GM19463 (cell line): ENCODE data around the gene SMARCD3.

Experiments used
- ATAC-seq: cut with Tn5 transposase; IDR thresholded peaks from one replicate; pipeline ENCODE4 v1.9.1; 2021; ENCODE audit warnings: mild to moderate bottlenecking, moderate library complexity; ENCODE audit not compliant: unreplicated experiment

SMARCD3 gene

DNA sequence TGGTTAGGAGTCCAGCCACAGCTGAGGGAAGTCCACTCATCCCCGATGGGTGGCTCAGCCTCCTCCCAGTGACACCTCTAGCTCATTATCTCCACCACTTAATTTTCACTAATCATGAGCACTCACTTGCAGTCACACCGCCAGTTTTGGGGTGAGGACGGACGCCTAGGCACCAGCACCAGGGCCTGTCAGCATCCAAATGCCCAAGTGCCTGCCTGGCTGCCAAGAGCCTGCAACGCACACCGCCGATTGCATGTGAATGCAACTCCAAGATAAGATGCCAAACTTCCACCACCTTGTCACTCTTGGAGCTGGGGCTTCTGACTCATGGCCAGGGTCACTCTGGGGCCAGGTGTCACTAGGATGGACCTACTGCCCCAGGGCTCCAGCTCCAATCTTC, 24.4 kb upstream of the SMARCD3 start:
- ATAC-seq: no peak

DNA sequence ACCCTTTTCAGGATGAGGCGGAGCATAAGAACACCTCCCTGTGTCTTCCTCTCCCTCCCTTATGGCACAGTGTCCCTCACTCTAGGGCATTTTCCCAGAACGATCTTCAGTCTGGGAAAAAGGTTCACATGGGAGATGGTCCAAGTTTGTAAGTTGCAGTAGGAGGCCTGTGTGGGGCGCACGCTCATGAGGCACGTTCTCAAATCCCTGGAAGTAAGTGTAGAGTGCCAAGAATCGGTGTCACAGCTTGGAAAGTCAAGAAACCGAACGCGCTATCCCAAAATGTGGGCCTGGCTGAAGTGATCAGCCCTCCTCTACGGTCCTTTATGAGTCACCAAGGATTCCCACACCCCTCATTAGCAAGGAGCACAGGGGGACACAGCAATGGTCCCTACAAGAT, 23.9 kb upstream of the SMARCD3 start:
- ATAC-seq: no peak

DNA sequence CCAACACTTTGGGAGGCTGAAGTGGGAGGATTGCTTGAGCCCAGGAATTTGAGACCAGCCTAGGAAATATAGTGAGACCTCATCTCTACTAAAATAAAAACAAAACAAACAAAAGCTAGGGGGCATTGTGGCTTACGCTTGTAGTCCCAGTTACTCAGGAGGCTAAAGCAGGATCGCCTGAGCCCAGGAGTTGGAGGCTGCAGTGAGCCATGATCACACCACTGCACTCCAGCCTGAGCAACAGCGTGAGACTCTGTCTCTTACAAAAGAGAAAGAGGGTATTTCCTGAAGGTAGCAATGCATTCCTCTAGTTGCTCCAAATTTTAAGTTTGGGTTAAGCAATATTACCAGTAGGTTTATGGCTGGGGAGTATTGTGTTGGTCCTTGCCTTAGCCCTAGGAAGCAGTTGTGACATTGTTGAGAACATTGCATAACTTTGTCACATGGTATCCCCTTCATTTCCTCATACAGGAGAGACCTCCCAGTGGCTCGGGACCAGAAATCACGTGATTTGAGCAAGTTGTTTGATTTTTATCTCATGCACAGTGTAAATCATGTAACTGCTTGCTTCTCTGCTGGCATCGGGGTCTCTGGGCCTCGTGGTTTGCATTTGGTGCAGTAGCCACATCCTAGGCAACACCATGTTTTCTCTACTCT, 23.3 kb upstream of the SMARCD3 start:
- no peak for ATAC-seq

DNA sequence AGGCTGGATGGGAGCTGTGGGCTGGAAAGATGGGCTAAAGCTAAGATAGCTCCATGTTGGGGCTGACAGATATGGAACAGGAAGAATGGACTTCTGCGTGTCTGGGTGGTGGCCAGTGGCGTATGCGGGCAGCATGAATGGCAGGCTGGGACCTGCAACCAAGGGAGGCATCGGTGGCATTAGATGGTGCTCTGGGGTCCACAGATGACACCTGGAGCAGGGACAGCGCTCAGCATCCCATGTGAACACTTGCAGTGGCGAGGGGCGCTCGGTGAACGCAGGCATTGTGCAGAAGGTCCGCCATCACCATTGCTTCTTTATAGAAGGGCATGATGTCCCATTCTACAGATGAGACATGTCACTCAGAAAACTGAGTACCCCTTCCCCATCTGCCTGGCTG, 21.0 kb upstream of the SMARCD3 start:
- no peak for ATAC-seq

DNA sequence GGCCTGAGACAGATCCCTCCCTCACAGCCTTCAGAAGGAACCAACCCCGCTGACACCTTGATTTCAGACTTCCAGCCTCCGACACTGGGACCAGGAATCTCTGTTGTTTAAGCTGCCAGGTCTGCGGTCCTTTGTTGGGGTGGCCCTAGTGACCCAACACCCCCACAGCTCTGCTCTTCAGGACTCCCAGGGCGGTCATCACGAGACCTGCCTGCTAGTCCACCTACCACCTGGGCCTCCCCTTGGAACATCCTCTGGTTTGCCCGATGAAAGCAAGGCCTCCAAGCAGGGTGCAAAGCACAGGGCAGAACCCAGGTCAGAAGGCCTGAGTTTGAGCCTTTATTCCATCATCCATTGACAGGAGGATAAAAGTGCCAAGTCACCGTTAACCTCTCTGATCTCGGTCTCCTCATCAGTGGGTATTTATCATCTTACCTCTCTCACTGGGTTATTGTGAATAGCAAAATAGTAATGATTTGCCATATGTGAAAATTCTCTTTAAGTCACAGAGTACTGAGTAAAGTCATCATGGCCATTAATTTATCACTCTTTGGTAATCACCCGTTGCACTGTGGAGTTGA, 16.9 kb upstream of the SMARCD3 start:
- ATAC-seq: no peak

DNA sequence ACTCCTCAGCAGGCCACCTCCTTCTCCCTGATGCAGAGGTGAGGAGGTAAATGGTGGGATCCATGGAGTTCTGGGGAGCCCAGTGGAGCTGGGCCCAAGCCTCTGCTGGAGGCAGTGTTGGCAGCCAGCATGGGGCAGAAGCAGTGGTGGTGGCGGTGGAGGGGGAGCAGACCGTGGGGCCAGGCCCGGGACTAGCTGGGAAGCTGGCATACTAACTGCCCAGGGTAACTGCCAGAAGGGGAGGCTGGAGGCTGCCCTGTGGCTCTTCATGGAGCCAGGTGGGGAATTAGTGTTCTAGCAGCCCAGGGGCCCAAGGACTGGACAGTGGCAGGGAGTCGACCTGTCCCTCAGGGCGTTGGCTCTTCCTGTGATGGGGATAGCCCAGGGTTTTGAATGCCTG, 16.1 kb upstream of the SMARCD3 start:
- no peak for ATAC-seq

DNA sequence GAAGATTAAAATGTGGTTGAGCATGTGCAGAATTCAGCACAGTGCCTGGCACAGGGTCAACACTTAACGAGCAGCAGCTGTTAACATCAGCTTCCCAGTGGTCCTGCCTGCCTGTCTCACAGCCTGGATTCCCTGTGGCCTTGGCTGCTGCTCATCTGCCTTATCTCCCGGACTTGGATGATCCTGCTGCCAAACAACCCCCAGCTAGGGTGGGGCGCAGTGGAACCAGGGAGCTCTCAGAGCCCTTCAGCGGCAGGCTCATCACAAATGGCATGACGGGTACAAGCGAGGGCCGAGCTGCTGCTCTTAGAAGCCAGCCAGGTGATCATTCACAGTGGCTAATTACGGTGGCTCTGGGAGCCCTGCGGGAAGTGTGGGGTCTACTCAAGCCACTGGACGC, 13.0 kb upstream of the SMARCD3 start:
- no peak for ATAC-seq

DNA sequence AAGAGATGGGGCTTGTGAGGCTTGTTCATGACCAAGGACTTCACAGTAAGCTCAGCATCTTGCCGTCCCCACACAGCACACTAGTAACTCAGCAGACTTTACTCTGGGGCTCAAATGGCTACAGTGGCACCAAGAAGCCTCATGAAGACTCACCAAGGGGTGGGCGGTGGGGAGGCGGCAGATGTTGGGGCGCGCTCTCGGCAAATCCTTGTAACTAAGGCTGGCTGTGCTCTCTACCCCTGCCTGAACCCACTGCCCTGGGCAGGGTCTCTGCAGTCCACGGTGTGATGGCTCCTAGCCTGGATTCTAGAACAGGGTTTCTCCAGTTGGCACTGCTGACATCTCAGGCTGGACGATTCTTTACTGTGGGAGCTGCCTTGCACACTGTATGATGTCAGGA, 12.4 kb upstream of the SMARCD3 start:
- ATAC-seq: no peak

DNA sequence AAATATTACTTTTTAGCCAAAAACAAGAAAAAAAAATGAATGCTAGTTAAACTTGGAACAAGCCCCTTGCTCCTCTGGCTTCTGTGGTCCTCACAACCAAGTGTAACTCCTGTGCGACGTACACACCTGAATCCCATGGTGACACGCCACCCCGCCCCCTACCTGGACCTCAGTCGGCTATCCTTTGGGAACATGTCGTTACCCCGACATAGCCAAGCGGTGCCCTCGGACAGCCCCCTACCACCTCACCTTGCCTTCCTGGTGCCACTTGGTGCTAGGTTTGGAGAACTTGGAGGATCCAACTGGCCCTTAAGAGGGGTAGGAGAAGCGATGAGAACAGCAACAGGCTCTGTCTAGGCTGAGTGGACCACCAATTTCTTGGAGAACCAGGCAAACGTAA, 12.0 kb upstream of the SMARCD3 start:
- ATAC-seq: no peak

DNA sequence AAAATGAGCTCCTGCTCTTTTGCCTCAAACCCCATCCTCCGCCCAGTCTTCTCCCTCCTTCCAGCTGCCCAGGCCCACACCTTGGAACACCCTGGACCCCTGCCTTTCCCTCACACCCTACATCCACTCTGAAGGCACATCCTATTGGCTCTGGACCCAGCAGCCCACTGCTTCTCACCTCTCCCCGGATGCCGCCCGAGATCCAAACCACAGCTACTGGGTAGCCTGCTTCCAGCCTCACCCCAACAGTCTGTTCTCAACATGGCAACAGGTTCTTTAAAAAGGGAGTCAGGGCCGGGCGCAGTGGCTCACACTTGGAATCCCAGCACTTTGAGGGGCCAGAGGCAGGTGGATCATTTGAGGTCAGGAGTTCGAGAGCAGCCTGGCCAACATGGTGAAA, 9.5 kb upstream of the SMARCD3 start:
- no peak for ATAC-seq

DNA sequence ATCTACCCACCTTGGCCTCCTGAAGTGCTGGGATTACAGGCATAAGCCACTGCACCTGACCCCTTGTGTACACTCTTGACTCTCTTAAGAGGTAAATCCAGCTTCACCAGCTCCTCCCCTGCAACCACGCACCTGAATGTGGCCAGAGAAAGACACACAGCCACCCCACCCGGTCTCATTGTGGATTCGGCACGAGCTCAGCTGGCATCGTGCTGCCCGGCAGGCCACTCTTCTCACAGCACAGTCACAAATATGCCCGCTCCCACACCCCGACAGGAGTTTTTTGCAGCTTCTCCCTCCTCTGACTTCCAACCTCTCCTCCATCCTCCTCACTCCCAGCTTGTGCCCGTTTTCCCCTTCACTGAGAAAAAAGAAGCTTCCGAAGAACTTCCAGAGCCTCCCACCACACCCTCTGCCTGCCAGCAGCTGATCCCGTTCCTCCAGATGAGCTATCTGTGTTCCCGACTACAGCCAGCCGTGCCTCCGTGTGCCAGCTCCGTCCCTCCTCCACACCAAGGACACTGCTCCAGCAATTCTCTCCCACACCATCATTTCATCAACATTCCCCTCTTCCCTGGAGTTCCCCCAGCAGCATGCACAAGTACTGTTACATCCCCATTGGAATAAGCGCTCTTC, 8.0 kb upstream of the SMARCD3 start:
- ATAC-seq: no peak

DNA sequence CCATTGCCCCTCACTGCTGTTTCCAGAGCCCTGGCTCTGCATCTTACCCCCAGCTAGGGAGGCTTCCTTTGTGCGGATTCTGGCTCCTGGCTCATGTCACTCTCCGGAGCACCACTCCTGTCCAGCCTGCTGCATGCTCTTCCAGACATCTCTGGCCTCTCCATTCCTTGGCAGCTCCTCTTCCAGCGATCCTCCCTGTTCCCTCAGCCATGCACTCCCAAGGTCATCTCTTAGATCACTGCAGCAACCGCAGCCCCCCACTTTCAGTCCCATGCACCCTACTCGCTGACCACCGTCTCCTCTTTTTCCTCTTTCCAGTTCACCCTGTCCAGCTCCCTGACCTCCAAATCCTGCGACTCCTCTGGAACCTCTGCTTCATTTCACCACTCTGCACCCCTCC, 6.9 kb upstream of the SMARCD3 start:
- ATAC-seq: no peak

DNA sequence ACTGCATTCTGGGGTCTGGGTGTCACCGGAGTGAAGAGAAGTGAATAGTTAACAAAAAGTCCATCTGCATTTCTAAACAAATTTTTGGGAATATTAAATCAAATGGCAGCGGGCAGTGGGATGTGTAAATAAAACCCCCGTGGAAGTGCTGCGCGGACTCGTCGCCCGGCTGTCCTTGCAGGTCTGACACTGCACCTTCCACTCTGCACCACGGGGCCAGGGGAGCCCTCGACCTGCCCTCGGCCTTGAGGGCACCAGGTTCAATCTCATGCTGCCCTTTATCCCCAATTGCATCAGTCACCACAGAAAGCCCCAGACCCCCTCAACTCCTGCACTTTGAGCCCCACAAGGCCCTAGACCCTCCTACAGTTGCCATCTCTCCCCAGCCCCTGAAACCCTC, 6.4 kb upstream of the SMARCD3 start:
- ATAC-seq: no peak

DNA sequence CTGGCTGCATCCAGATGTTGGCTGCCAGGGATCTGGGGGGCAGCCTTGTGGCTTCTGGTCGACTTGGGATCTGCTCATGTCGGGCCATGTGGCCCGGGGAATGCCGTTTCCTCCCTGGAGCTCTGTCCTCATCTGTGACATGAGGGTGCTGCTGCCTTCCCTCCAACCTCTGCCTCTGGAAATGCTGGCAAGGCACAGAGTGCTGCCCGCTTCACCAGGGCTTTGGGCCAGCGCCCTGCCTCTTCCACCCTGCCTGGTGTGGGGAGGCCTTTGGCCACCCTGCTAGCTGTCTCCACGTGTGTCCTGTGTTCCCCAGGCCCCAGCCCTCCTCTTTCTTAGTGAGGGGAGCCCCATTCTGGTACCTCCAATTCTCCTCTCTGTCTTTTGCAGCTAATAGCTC, 5.8 kb upstream of the SMARCD3 start:
- no peak for ATAC-seq

DNA sequence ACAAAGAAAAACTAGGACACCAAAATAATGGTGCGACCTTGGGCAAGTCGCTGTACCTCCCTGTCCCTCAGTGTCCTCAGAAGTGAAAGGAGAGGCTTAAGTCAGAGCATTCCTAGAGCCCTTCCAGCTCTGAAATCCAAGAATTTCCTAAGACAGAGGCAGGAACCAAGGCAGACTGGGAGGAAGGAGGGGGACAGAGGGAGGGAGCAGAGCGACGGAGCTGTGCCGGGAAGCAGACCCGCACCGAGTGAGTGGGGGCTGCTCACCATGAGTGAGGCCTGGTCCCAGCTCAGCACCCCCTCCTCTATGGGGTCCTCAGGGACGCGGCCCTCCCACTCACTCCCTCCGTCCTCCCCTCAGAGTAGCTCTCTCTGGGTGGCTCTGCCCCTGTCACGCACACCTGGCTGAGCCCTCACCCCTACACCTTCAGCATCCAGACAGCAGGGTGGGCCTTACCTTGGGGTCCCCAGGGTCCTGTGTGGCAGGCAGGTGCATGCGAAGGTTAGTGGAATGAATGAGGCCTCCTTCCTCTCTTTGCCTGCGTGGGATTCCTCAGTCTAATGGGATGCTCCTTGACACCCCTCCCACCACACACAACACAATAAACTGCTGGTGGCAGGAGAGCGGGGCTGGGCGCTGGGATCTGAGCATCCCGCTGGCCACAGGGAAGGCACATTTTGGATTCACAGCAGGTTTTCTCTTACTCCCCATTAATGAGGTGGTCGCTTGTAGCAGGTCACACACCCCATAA, 4.6 kb upstream of the SMARCD3 start:
- ATAC-seq: no peak

DNA sequence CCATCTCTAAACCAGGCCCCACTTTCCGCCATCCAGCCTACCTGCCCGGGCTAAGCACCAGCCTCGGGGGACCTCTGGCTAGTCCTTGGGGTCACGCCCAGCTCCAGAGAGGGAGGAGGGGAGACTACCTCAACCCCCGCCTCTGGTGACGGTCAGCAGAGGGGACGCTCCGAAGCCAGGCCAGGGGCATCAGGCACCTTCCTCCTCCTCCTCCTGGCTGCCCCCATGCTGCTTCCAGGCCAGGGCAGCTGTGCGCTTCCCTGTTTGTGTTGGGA, 4.0 kb upstream of the SMARCD3 start:
- ATAC-seq: no peak

DNA sequence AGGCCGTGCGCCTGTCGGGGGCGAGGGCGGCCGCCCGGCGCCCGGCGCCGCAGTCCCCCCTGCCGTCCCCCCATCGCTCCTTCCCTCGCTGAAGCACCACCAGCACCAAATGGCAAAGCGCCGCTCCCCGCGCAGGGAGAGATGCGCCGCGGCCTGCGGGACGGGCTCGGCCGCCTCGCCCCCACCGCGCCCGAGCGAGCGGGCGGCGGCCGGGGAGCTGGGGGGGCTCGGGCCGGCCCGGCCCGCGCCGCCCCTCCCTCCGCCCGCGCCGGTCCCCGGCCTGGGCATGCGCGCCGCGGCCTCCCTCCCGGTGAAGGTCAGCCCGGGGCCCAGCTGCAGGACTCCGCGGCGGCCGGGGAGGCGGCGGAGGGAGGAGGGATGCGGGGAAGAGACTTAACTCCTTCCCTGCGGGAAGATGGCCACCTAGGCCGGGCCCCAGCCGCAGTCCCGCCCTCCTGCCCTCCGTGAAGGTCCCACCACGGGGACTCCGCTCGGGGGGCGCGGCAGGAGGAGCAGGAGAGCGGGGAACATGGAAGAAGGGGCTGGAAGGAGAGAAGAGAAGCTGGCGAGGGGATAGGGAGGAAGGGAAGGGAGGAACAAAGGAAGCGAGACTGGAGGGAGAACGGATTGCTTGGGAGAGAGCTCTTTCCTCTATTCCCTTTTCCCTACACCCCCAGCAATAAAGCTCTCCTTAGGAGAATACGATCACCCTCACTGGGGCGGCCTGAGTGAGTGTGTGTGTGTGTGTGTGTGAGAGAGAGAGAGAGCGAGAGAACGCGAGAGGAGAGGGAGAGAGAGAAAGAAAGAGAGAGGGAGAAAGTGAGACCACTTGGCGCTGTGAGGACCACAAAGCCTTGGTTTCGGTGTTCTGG, 3.4 kb upstream of the SMARCD3 start:
- no peak for ATAC-seq

DNA sequence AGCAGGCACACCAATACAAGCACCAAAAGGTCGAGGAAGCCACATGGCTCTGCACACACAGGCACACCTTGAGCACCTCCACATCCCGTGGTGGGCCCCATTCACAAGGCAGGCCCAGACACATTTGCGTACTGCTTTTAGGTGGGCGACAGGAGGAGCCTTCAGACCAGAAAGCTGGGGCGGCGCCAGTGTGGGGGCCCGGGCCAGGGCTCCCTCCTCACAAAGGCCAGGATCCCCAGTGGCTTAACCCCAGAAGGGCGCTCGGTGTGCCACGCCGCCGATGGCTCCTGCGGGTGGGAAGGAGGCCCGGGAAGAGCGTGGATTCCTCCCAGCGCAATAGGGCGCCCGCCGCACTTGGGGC, 2.8 kb upstream of the SMARCD3 start:
- no peak for ATAC-seq

DNA sequence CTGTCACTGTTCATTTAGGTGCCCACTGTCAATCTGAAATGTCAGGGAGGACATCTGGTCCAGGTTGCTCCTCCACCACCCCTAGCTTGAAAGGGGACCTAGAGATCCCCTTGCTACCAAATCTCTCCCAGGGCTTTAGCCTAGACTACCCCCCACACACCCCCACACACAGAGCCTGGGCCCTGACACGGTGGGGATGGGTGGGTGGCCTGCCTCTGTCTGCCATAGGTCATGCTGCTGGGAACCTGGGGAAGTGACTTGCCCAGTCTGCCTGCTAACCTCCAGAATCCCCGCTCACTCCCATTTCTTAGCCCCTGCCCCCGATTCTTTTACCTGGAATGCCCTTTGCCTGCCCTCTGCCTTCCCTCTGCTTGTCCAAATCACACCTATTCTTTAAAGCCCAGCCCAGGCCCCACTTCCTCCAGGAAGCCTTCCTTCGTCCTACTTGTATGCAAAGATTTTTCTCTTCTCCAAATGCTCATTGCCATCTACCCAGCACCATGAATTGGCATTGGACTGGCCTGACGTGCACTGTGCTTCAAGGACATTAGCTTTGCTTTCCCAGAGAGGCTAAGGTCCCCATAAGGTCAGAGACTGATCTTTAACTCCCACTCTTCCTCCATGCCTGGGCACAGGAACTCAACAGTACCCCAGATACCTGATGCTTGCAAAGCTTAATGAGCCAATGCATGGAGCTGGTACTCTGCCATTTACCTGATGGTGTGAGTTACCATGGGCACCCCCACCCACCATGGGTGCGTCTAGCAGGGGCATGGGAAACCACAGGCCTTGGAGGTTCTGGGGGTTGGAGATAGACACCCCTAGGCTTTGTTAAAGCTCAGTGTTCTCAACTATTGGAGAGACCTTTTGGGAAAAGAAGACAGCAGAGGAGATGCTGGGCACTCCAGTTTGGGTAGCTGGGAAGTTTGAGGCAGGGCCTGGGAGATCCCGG, 2.0 kb upstream of the SMARCD3 start:
- no peak for ATAC-seq

DNA sequence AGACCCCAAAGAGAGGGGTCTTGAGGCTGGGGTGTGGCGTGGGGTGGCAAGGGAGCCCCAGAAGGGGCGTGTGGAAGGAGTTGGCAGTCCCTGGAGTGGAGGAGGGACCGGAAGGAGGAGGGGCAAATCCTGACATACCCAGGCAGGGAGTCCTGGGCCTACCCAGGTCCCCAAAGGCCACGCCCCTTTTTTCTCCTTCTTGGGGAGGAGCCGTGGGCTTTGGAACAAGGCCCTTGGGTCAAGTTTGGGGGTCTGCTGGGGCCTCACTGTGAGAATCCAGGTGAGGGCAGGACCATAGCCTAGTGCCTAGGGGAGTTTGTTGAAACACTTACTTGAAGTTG, 1.2 kb upstream of the SMARCD3 start:
- ATAC-seq: no peak
